GM21529 (cell line): ENCODE data around the gene APPBP2.
"Not testable (repeated sequence)": the region's sequence is repeated elsewhere in the genome, so short reads cannot be mapped to it uniquely, and the experiment has no call there.

Experiments used
- ATAC-seq: cut with Tn5 transposase; IDR thresholded peaks from one replicate; pipeline ENCODE4 v1.9.1; 2021; ENCODE audit not compliant: unreplicated experiment

APPBP2 gene

DNA sequence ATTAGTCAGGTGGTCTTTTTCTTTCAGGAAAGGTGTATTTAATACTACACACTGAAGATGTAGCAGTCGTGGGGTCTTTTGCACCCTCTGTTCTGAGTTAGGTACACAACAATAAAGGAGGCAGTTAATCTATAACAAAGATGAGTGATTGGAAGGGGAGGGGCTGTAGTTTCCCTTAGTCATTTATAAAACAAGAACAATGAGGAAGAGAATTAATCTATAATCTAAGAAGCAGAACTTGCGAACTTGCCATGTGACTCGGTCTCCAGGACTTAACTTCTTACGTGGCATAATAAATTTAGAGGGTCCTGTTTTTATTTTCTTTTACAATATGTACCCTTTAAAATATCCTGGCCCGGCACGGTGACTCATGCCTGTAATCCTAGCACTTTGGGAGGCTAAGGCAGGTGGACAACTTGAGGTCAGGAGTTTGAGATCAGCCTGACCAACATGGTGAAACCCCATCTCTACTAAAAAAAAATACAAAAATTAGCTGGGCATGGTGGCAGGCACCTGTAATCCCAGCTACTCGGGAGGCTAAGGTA lies 8.6 kb upstream of the APPBP2 start:
- no peak for ATAC-seq

GRCh38 chr17:60534010-60534555 lies 8.0 kb upstream of the APPBP2 start:
- no peak for ATAC-seq

DNA sequence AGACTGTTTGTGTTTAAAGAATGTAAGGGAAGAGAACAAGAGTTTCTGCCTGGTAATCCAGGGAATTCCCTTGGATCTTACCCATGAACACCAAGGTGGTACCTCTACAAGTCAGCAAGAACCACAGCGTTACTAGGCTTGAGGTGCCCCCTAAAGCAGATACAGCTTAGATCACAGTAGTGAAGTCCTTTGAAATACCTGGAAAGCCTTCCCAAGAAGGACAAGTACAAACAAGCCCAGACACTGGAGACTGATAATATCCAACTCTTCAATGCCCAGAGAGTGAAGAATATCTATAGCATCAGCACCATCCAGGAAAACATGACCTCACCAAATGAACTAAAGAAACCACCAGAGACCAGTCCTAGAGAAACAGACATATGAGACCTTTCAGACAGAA lies 3.8 kb upstream of the APPBP2 start:
- no peak for ATAC-seq

DNA sequence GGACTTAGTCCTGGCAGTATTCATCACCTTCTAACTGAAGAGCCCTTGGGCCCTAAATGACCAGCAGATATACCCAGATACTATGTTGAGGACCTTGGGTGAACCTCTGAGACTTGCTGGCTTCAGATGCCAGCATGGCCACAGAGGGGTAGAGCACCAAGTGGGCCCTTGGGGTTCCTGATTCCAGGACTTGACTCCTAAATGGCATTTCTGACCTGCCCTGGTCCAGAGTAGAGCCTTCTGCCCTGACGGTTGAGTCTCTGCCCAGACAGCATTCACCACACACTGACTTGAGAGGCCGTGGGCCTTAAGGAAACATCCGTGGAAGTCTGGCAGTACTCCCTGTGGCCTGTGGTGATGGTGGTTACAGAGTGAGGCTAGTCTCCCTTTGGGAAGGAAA lies 2.8 kb upstream of the APPBP2 start:
- no peak for ATAC-seq

DNA sequence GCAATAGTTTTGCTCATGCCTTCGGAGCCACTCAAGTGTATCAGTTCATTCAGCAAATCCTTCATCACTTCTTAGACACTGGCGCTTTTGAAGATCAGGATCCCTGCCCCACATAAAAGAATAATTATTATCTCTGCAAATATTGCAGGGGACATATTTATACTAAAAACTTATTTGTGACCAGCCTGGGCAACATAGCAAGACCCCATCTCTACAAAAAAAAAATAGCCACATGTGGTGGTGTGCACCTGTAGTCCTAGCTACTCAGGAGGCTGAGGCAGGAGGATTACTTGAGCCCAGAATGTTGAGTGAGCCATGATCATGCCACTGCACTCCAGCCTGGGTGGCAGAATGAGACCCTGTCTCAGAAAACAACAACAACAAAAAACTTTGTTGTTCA lies 1.7 kb upstream of the APPBP2 start:
- ATAC-seq, result no peak

- ATAC-seq, result no peak
Measured at GRCh38 chr17:60526726-60527125, 684 bp upstream of the APPBP2 start.

DNA sequence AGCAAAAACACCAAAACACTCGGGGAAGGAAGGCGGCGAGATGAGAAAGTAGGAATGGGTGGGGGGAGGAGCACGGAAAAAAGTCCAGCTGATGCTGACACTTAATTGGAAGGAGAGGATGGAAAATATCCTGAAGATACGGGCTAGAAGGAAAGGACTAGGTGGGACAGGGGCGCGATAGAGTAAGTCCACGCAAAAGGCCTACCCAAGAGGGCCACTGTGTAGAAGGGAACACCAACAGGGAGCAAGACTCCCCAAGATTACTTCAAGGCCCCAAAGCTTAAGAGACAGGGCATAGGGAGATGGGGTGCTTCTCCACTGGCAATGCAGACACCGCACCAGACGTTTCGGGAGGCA lies 736 bp downstream of the APPBP2 start:
- ATAC-seq, result no peak

DNA sequence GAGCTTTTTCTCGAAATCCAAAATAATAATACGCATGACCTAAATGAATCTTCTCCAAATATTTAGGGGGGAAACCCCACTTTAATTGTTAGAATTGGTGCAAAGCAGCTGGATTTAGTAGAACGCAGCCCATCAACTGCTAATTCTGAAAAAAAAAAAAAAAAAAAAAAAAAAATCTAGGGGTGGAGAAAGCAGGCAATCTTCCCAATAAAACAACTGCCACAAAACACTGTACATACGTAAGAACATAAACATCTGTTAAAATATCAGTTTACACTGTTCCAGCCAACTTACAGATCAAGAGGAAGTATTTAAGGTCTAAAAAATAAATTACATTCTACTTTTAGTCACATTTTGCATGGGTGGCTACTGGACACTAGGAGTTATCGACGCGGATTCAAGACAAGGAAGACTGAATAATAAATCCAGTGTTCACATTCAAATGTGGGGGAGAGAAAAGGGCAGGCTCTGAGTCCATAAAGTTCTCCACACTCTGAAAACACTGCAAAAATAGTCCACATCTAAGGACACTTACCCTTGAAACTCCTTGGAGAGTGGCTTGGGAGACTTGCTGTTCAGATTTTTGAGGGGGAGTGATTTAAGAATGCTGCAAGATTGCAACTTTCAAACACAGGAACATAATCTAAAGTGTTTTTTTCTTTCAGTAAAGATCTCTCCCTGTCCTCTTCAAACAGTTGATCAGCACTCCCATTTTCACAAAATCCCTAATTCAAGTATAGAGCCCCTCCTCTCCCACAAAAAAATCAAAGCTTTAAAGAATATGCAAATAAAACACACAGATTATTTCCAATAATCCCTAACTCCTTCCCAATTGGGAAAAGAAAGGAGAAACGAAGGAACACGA lies 1.3 kb downstream of the APPBP2 start:
- ATAC-seq, result no peak

DNA sequence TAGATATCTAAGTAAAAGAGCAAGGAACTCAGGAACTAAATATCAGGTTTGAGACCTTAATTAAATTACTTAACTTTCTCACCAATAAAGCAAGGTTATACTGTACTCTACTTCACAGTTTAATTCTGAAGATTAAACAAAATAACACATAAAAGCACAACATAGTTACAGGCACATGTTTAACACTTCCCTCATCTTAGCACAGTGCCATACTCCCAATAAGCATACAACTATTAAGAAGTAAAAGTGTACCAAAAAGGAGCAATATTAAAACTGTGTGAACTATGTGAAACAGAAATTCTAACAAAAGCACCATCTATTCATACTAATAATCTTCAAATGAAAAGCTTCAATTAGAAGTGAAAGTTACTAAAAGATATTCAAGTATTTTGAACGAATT lies 2.2 kb downstream of the APPBP2 start:
- no peak for ATAC-seq

- no peak for ATAC-seq
Measured at GRCh38 chr17:60522889-60523626, 3.0 kb downstream of the APPBP2 start.

DNA sequence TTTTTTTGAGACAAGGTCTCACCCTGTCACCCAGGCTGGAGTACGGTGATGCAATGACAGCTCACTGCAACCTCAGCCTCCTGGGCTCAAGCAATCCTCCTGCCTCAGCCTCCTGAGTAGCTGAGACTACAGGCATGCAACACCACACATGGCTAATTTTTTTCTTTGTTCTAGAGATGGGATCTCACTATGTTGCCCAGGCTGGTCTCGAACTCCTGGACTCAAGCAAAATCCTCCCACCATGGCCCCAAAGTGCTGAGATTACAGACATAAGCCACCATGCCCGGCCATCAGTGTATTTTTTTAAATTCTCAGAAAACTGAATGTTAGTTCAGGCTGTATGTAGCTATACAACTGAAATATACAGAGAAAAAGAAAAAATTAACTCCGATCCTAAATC lies 6.2 kb downstream of the APPBP2 start:
- ATAC-seq, result no peak

DNA sequence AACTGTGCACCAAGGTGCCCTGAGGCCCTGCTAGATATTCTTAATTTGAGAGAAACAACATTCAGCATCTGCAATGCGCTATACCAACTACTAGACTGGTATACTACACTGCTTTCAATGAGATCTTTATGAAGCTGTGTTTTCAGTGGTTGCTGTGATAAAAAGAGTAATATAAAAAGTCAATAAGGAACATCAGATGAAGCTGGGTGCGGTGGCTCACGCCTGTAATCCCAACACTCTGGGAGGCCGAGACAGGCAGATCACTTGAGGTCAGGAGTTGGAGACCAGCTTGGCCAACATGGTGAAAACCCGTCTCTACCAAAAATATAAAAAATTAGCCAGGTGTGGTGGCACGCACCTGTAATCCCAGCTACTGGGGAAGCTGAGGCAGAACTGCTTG lies 10.4 kb downstream of the APPBP2 start:
- ATAC-seq, result not testable (repeated sequence)

GRCh38 chr17:60515199-60515598 lies 10.8 kb downstream of the APPBP2 start:
- ATAC-seq, result not testable (repeated sequence)

DNA sequence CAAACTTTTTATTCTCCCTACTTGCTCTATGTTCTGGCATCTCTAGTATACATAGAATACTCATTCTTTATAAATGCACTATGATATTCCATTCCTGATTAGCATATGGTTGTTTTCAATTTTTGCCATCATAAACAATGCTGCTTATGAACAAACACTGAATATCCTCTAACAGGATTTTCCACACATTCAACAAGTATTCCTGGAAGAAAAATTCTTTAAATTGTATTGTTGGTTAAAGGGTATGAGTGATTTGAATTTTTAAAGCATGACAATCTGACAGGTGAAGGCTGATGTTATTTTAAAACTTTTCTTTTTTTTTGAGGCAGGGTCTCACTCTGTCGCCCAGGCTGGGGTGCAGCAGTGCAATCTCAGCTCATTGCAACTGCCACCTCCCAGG lies 11.5 kb downstream of the APPBP2 start:
- ATAC-seq, result no peak

DNA sequence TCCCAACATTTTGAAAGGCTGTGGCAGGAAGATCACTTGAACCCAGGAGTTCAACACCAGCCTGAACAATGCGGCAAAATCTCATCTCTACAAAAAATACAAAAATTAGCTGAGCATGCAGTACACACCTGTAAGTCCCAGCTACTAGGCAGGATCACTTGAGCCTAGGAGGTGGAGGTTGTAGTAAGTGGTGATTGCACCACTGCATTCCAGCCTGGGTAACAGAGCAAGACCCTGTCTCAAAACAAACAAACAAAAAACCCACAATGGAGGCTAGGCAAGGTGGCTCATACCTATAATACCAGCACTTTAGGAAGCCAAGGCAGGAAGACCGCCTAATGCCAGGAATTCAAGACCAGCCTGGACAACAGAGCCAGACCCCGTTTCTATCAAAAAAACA lies 12.0 kb downstream of the APPBP2 start:
- ATAC-seq, result no peak

DNA sequence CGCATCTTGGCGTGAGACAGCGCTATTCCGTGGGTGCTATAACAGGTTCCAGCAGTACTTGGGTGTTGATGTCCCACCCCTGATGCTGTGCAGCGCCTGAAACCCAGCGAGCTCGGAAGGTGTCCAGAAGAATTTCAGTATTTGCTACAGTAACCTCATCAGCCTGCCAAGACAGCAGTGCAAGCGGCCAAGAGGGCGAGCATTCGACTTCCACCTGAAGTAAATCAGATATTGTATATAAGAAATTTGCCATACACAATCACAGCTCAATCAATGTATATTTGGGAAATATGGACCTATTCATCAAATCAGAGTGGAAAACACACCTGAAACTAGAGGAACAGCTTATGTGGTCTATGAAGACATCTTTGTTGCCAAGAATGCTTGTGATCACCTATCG lies 13.0 kb downstream of the APPBP2 start:
- ATAC-seq, result no peak

GRCh38 chr17:60510723-60511122 lies 15.3 kb downstream of the APPBP2 start:
- ATAC-seq, result no peak

DNA sequence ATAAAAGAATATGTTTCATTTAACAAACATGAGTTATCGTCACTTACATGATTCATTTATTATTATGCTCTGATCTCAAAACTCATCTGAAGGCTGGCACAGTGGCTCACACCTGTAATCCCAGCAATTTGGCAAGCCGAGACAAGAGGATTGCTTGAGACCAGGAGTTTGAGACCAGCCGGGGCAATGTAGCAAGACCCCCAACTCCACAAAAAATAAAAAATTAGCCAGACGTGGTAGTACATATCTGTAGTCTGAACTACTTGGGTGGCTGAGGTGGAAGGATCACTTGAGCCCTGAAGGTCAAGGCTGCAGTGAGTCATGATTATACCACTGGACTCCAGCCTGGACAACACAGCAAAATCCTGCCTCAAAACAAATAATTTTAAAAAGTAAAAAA lies 16.0 kb downstream of the APPBP2 start:
- no peak for ATAC-seq

GRCh38 chr17:60508384-60508980 lies 17.6 kb downstream of the APPBP2 start:
- ATAC-seq, result no peak

DNA sequence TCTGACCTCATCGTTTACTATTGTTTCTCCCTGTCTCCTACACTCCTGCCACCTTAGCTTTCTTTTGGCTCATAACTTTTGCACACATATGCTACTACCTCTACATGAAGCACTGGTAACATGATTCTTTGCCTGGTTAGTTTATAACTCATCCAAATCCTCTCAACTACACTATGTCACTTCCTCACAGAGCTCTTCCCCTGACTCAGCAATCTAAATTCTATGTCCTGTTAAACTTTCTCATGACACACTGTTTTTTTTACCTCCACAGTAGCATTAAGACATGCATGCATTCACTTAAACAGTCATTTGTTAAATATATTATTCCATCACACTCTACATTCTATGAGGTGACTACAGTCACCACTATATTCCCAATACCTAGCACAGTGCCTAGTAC lies 19.7 kb downstream of the APPBP2 start:
- no peak for ATAC-seq

DNA sequence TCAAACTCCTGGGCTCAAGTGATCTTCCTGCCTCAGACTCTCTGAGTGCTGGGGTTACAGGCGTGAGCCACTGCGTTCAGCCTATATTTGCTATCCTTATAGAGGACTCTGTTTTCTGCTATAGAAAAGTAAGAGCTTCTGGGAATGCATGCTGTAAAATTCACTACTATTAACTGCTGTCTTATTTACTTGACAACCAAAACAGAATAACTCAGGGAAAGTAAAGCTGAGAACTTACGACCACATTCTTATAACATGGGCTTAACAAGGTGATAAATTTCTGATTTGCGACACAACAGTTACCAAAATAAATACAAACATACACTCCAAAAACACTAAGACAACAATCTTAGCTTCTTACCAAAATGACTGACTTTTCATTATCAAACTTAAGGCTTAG lies 23.9 kb downstream of the APPBP2 start:
- ATAC-seq, result no peak

- no peak for ATAC-seq
Measured at GRCh38 chr17:60501589-60501988, 24.5 kb downstream of the APPBP2 start.
